ENCODE data around the gene KCNJ8.

Gene KCNJ8

GRCh38 chr12:21717767-21718166 lies 56.7 kb downstream of the KCNJ8 start:
- Histone ChIP-seq H3K27me3 (ENCODE audit: insufficient read depth, poor library complexity, severe bottlenecking) (no peaks in the 10 kb centered on the region), H3K36me3 (ENCODE audit: low read depth) (no peaks in the 10 kb centered on the region), H3K27ac (ENCODE audit: poor library complexity, severe bottlenecking) (no peak overlapping the region), H3K4me3 (ENCODE audit: severe bottlenecking) (no peak overlapping the region), H3K4me1 (ENCODE audit: insufficient read depth, poor library complexity, severe bottlenecking) (no peaks in the 10 kb centered on the region), H3K9me3 (ENCODE audit: severe bottlenecking) (no peaks in the 10 kb centered on the region)
- DNase-seq (ENCODE audit: low spot score) (no peak), ATAC-seq (ENCODE audit: low read depth) (no peak)
- no peak for TF ChIP-seq CTCF (IDR thresholded peaks at IDR 0.05; ENCODE audit: poor library complexity, severe bottlenecking)

- no peak overlapping the region for H3K4me3 ChIP-seq (ENCODE audit: severe bottlenecking)
- H3K4me1 ChIP-seq (ENCODE audit: insufficient read depth, poor library complexity, severe bottlenecking), result no peaks in the 10 kb centered on the region
- H3K9me3 ChIP-seq (ENCODE audit: severe bottlenecking), result no peaks in the 10 kb centered on the region
- no peaks in the 10 kb centered on the region for H3K36me3 ChIP-seq (ENCODE audit: low read depth)
- H3K27me3 ChIP-seq (ENCODE audit: insufficient read depth, poor library complexity, severe bottlenecking), result no peaks in the 10 kb centered on the region
- TF ChIP-seq CTCF (IDR thresholded peaks at IDR 0.05; ENCODE audit: poor library complexity, severe bottlenecking), result no peak
- no peak overlapping the region for H3K27ac ChIP-seq (ENCODE audit: poor library complexity, severe bottlenecking)
- ATAC-seq (ENCODE audit: low read depth), result no peak
- DNase-seq (ENCODE audit: low spot score), result no peak
These were observed 59.1 kb downstream of the KCNJ8 start for GRCh38 chr12:21715386-21715785.

All from RWPE2 (cell line).